Mesothelial cell of epicardium (in vitro differentiated cells): Measurements from ENCODE around the gene THSD4. TPM values are rescaled to one million over a fixed set of nuclear protein-coding genes. Genes with fewer than 3 reads are reported as not detected.

Experiments
- DNase-seq, 2 experiments: peaks; one replicate each; pipeline ENCODE4 v3.0.0; 2021; ENCODE audit warnings: low spot score in 2 of 2; ENCODE audit not compliant: unreplicated experiment in 2 of 2
- H3K27ac Mint-ChIP-seq: 2 replicates; pipeline ENCODE4 v1.8.0; 2021; ENCODE audit warnings: mixed read lengths
- H3K27me3 Mint-ChIP-seq: 2 replicates; pipeline ENCODE4 v1.8.0; 2021; ENCODE audit warnings: low read depth, mixed read lengths
- H3K36me3 Mint-ChIP-seq: 2 replicates; pipeline ENCODE4 v1.8.0; 2021; ENCODE audit warnings: mixed read lengths
- H3K4me1 Mint-ChIP-seq: 2 replicates; pipeline ENCODE4 v1.8.0; 2021; ENCODE audit warnings: mixed read lengths
- H3K4me3 Mint-ChIP-seq: 2 replicates; pipeline ENCODE4 v1.8.0; 2021; ENCODE audit warnings: mild to moderate bottlenecking, moderate library complexity, mixed read lengths
- H3K9me3 Mint-ChIP-seq: 2 replicates; pipeline ENCODE4 v1.8.0; 2021; ENCODE audit warnings: mixed read lengths
- total RNA-seq: library from RNA; stranded (reverse); gene quantifications from 3 replicates; pipeline ENCODE4 v1.2.1, GENCODE V29; 2021
- TF ChIP-seq, protein P1 (sequence below): fragments of 200-600 bp; sonication (generic); IDR thresholded peaks from one replicate; pipeline ENCODE4 v1.5.0; 2021; ENCODE audit warnings: antibody characterized with exemption; ENCODE audit not compliant: unreplicated experiment

Gene THSD4
- total RNA-seq, 1 donor from 2014 or later, result 93.9 TPM

GRCh38 chr15:71804695-71805470 is 689.6 kb downstream of the THSD4 start:
- Mint-ChIP-seq H3K36me3 (peaks cover 3% of the 10 kb centered on the region), H3K27ac (peak overlapping the region; percentile 89)

DNA sequence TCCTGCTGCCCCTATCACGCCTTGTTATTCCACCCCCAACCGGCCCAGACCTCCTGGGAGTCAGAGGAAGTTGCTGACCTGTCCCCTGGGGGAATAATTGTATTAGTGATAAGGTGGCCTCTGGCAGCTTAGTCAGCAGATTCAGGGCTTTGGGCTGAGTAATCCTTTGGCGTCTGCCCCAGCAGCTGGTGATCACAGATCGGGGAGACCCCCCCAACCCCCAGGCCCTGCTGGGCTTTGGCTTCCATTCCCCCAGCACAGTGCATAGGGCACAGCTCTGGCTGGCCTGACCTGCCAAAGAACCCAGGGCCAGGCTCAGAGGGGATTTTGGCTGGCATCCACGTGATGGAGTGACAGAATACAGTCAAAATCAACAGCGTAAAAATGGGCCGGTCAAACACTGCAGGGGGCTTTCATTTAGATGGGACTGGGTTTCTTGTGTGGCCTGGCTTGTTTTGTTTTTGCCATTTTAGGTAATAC is 691.2 kb downstream of the THSD4 start:
- H3K4me1 Mint-ChIP-seq, result peaks cover 36% of the 10 kb centered on the region
- no peak for DNase-seq
- H3K27me3 Mint-ChIP-seq, result no peaks in the 10 kb centered on the region
- H3K36me3 Mint-ChIP-seq, result no peaks in the 10 kb centered on the region
- TF ChIP-seq, protein P1, sequence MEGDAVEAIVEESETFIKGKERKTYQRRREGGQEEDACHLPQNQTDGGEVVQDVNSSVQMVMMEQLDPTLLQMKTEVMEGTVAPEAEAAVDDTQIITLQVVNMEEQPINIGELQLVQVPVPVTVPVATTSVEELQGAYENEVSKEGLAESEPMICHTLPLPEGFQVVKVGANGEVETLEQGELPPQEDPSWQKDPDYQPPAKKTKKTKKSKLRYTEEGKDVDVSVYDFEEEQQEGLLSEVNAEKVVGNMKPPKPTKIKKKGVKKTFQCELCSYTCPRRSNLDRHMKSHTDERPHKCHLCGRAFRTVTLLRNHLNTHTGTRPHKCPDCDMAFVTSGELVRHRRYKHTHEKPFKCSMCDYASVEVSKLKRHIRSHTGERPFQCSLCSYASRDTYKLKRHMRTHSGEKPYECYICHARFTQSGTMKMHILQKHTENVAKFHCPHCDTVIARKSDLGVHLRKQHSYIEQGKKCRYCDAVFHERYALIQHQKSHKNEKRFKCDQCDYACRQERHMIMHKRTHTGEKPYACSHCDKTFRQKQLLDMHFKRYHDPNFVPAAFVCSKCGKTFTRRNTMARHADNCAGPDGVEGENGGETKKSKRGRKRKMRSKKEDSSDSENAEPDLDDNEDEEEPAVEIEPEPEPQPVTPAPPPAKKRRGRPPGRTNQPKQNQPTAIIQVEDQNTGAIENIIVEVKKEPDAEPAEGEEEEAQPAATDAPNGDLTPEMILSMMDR, result no peak
- peak overlapping the region; percentile 94 for H3K27ac Mint-ChIP-seq
- H3K4me3 Mint-ChIP-seq, result no peak overlapping the region
- H3K9me3 Mint-ChIP-seq, result no peaks in the 10 kb centered on the region

More at GRCh38 chr15:71804695-71805470, 689.6 kb downstream of the THSD4 start:
- H3K27me3 Mint-ChIP-seq, result no peaks in the 10 kb centered on the region
- DNase-seq, result no peak
- TF ChIP-seq, protein P1, result no peak
- H3K4me1 Mint-ChIP-seq, result peaks cover 38% of the 10 kb centered on the region
- no peak overlapping the region for H3K4me3 Mint-ChIP-seq
- H3K9me3 Mint-ChIP-seq, result no peaks in the 10 kb centered on the region

DNA sequence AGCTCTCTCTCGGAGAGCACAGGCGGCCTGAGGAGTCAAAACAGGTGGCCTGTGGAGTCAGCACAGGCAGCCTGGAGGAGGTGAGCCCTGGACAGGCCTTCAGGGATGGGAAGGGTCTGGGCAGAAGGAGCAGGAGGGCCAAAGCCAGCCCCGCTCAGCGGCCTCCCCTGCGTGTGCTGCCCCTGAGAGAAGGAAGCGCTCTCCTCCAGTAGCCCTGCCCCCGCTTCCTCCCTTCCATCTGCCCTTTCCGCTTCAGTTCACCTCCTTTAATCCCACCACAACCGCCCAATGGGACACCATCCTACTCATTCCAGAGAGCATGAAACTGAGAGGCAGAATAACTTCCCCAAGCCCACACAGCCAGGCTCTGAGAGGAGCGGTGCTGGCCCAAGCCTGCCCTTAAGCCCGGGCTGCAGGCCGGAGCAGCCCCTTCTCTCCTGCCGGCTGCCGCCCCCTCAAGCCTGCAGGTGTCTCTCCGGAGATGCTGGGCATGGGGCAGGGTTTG is 691.9 kb downstream of the THSD4 start:
- Mint-ChIP-seq H3K27ac (peak overlapping the region; percentile 94), H3K4me1 (peaks cover 36% of the 10 kb centered on the region), H3K27me3 (no peaks in the 10 kb centered on the region), H3K4me3 (peak overlapping the region; percentile 24), H3K36me3 (no peaks in the 10 kb centered on the region), H3K9me3 (no peaks in the 10 kb centered on the region)
- DNase-seq, result no peak
- TF ChIP-seq, protein P1, result no peak

DNA sequence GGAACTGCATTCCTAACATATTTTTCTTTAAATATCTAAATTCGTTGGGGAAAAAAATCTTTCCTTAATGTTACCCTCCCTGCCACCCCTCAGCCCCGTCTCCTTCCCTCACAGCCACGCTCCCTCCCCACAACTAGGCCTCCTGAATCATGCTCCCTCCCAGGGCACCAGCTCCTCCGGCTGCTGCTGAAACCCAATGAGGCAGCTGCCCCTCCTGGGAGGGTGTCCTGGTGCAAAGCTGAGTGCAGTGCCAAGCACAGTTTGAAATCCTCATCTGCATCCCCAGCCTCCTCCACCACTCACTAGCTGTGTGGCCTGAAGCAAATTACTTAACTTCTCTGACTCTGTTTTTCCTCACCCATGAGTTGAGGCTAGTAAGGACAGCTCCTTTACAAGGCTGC is 692.4 kb downstream of the THSD4 start:
- H3K36me3 Mint-ChIP-seq, result no peaks in the 10 kb centered on the region
- DNase-seq, result no peak
- H3K9me3 Mint-ChIP-seq, result no peaks in the 10 kb centered on the region
- TF ChIP-seq, protein P1, result no peak
- no peaks in the 10 kb centered on the region for H3K27me3 Mint-ChIP-seq
- peaks cover 36% of the 10 kb centered on the region for H3K4me1 Mint-ChIP-seq
- peak overlapping the region; percentile 94 for H3K27ac Mint-ChIP-seq
- H3K4me3 Mint-ChIP-seq, result no peak overlapping the region

- Mint-ChIP-seq H3K27me3 (no peaks in the 10 kb centered on the region), H3K4me3 (no peak overlapping the region), H3K9me3 (no peaks in the 10 kb centered on the region), H3K36me3 (no peaks in the 10 kb centered on the region), H3K27ac (peak overlapping the region; percentile 94), H3K4me1 (peaks cover 36% of the 10 kb centered on the region)
- DNase-seq, result no peak
- TF ChIP-seq, protein P1, result no peak
Observed at GRCh38 chr15:71808311-71809020, 693.2 kb downstream of the THSD4 start.
